GM12872 (cell line): Measurements from ENCODE around the gene SDHB.

Experiments
- CTCF ChIP-seq: IDR thresholded peaks from 3 replicates; pipeline ENCODE4 v1.5.1; 2011; ENCODE audit warnings: low read depth, mild to moderate bottlenecking, low read length, moderate library complexity; ENCODE audit not compliant: insufficient read depth

The SDHB gene

GRCh38 chr1:17011439-17012307, 42.2 kb downstream of the SDHB start, which contains the start of gene ATP13A2:
TSS of gene ATP13A2 (minus strand) at chr1:17011928. CDS start at chr1:17011738, 190 bp downstream.
- TF ChIP-seq CTCF: no peak

GRCh38 chr1:17011092-17011438, 42.8 kb downstream of the SDHB start:
- TF ChIP-seq CTCF: no peak

- TF ChIP-seq CTCF: no peak
Measured at GRCh38 chr1:17009706-17010105, 44.1 kb downstream of the SDHB start.

- TF ChIP-seq CTCF: no peak
Measured at GRCh38 chr1:17008208-17008855, 45.5 kb downstream of the SDHB start.

- no peak for TF ChIP-seq CTCF
Measured at GRCh38 chr1:17007121-17007520, 46.7 kb downstream of the SDHB start.

GRCh38 chr1:17005365-17005740, 48.5 kb downstream of the SDHB start:
- TF ChIP-seq CTCF: no peak

GRCh38 chr1:17004466-17005364, 49.1 kb downstream of the SDHB start:
- TF ChIP-seq CTCF: no peak
